A549 (cell line): ENCODE measurements around the gene NPTXR. TPM values are rescaled to one million over a fixed set of nuclear protein-coding genes. Genes with fewer than 3 reads are reported as not detected.

Experiments used
- ATAC-seq, 2 experiments: fragments of 200-7000 bp in 1 of 2; fragments of >200 bp in 1 of 2; cut with Nextera tagmentation in 1 of 2; cut with Tn5 transposase in 1 of 2; 3 replicates each; pipeline versions ENCODE4 v1.8.0 to v1.9.1; 2018 to 2020; ENCODE audit warnings: mild to moderate bottlenecking in 1 of 2, moderate library complexity in 1 of 2
- CTCF ChIA-PET: fragments of 300-600 bp; sonication (Branson Sonifier 250); formaldehyde crosslinking; extraction: SDS; loops from one replicate; lab custom pipeline; 2021; ENCODE audit warnings: antibody characterized with exemption, inconsistent platforms; lab: Yijun Ruan, JAX
- POLR2A ChIA-PET: fragments of 350-600 bp; formaldehyde crosslinking; extraction: SDS; loops from one replicate; lab custom pipeline; 2021; ENCODE audit warnings: antibody characterized with exemption, inconsistent platforms; lab: Yijun Ruan, JAX
- DNase-seq, 2 experiments: peaks; one replicate each; pipeline versions ENCODE4 v3.0.0 to v3.0.0-alpha.2; 2011 to 2016; ENCODE audit warnings: low read depth in 1 of 2, low spot score in 1 of 2
- FAIRE-seq: peaks from 2 replicates; lab custom pipeline; 2011; peaks lifted over from hg19 to GRCh38; lab: Jason Lieb, UNC
- H3K27ac ChIP-seq, 2 experiments: fragments of >200 bp; sonication (Bioruptor Twin); formaldehyde crosslinking; 3 replicates each; pipeline ENCODE4 v1.5.1; 2016 to 2017
- H3K4me1 ChIP-seq: fragments of >200 bp; sonication (Bioruptor Twin); formaldehyde crosslinking; 3 replicates; pipeline ENCODE4 v1.6.1; 2016
- H3K4me2 ChIP-seq: fragments of >200 bp; sonication (Bioruptor Twin); formaldehyde crosslinking; 3 replicates; pipeline ENCODE4 v1.6.1; 2016
- H3K4me3 ChIP-seq: fragments of >200 bp; sonication (Bioruptor Twin); formaldehyde crosslinking; 3 replicates; pipeline ENCODE4 v1.5.1; 2016
- H3K9me3 ChIP-seq: fragments of >200 bp; sonication (Bioruptor Twin); formaldehyde crosslinking; 3 replicates; pipeline ENCODE4 v1.6.1; 2016
- BHLHE40 ChIP-seq: IDR thresholded peaks from 2 replicates; pipeline ENCODE4 v1.6.1; 2012; ENCODE audit warnings: low read depth, low read length, inconsistent platforms
- CBX2 ChIP-seq: fragments of 200-600 bp; sonication (generic); IDR thresholded peaks from 2 replicates; pipeline ENCODE4 v1.6.1; 2016; ENCODE audit warnings: low read depth, mild to moderate bottlenecking, borderline replicate concordance
- CEBPB ChIP-seq, 2 experiments: fragments of >200 bp in 1 of 2; sonication (Bioruptor Twin) in 1 of 2; formaldehyde crosslinking in 1 of 2; IDR thresholded peaks; 2 replicates each; pipeline ENCODE4 v1.6.1; 2012 to 2016
- CHD2 ChIP-seq: fragments of 150-350 bp; IDR thresholded peaks from 2 replicates; pipeline ENCODE4 v1.6.1; 2014; ENCODE audit warnings: low read length; ENCODE audit not compliant: partially characterized antibody
- CHD4 ChIP-seq: fragments of 200-600 bp; sonication (generic); IDR thresholded peaks from 2 replicates; pipeline ENCODE4 v1.6.1; 2016; ENCODE audit warnings: antibody characterized with exemption, mild to moderate bottlenecking, borderline replicate concordance
- EHF ChIP-seq: fragments of 250-450 bp; sonication (Bioruptor Pico); IDR thresholded peaks from 2 replicates; pipeline ENCODE4 v1.5.0; 2020; ENCODE audit warnings: mild to moderate bottlenecking
- EHMT2 ChIP-seq: fragments of 200-600 bp; sonication (generic); IDR thresholded peaks from 2 replicates; pipeline ENCODE4 v1.6.1; 2016; ENCODE audit warnings: antibody characterized with exemption, low read depth, mild to moderate bottlenecking, moderate library complexity
- HOXA7 ChIP-seq: fragments of 250-450 bp; sonication (Bioruptor Pico); IDR thresholded peaks from 2 replicates; pipeline ENCODE4 v1.5.0; 2020; ENCODE audit warnings: mild to moderate bottlenecking, moderate library complexity
- HOXB13 ChIP-seq: fragments of 250-450 bp; sonication (Bioruptor Pico); IDR thresholded peaks from 2 replicates; pipeline ENCODE4 v1.5.0; 2020; ENCODE audit warnings: low read depth, mild to moderate bottlenecking, moderate library complexity
- MAZ ChIP-seq: fragments of 150-350 bp; IDR thresholded peaks from 2 replicates; pipeline ENCODE4 v1.6.1; 2014; ENCODE audit warnings: antibody characterized with exemption, low read depth, low read length, borderline replicate concordance
- RAD21 ChIP-seq, 2 experiments: fragments of >200 bp in 1 of 2; sonication (Bioruptor Twin) in 1 of 2; formaldehyde crosslinking in 1 of 2; IDR thresholded peaks in 1 of 2; conservative IDR thresholded peaks in 1 of 2; 2 replicates in 1 of 2; 3 replicates in 1 of 2; pipeline ENCODE4 v1.6.1; 2012 to 2018; ENCODE audit warnings: inconsistent platforms in 1 of 2
- RCOR1 ChIP-seq: fragments of 150-350 bp; IDR thresholded peaks from 2 replicates; pipeline ENCODE4 v1.6.1; 2014; ENCODE audit warnings: antibody characterized with exemption, low read length, low read depth
- RFX5 ChIP-seq: fragments of 450-650 bp; IDR thresholded peaks from 2 replicates; pipeline ENCODE4 v1.7.1; 2014; ENCODE audit warnings: antibody characterized with exemption, mild to moderate bottlenecking, moderate library complexity
- SREBF2 ChIP-seq: fragments of 450-650 bp; IDR thresholded peaks from 2 replicates; pipeline ENCODE4 v1.6.1; 2014; ENCODE audit warnings: mild to moderate bottlenecking, moderate library complexity
- ZC3H11A ChIP-seq: fragments of 450-650 bp; IDR thresholded peaks from 2 replicates; pipeline ENCODE4 v1.6.1; 2014; ENCODE audit warnings: antibody characterized with exemption, mild to moderate bottlenecking
- ZSCAN20 ChIP-seq: fragments of 250-450 bp; sonication (Bioruptor Pico); IDR thresholded peaks from 2 replicates; pipeline ENCODE4 v1.8.0; 2022; ENCODE audit warnings: mild to moderate bottlenecking, moderate library complexity
- WGBS: methylation state at CpG from one replicate; pipeline ENCODE4 v1.1.6; 2017; ENCODE audit errors: missing lambda C conversion rate; 5-methylcytosine and 5-hydroxymethylcytosine counted together
- polyA plus RNA-seq, 4 experiments: library from polyadenylated mRNA; depleted of rRNA in 3 of 4; stranded (reverse); fragments of >200 nt; fragmentation: RNase III in 1 of 4; extraction: RNeasy Plus Mini Kit Qiagen cat#74134 plus additional on column Dnase treatment in 1 of 4; gene quantifications; 2 replicates in 3 of 4; 3 replicates in 1 of 4; pipeline ENCODE4 v1.2.3, GENCODE V29; 2011 to 2017
- TF ChIP-seq, protein P1 (sequence below): fragments of 250-450 bp; sonication (Bioruptor Pico); IDR thresholded peaks from 2 replicates; pipeline ENCODE4 v1.5.0; 2020; ENCODE audit warnings: low read depth, mild to moderate bottlenecking, moderate library complexity
- TF ChIP-seq, protein P2 (sequence below): IDR thresholded peaks from 2 replicates; pipeline ENCODE4 v1.6.1; 2012
- TF ChIP-seq, protein P3 (sequence below): fragments of 200-600 bp; sonication (generic); IDR thresholded peaks from 2 replicates; pipeline ENCODE4 v1.6.1; 2016; ENCODE audit warnings: antibody characterized with exemption, mild to moderate bottlenecking, moderate library complexity
- TF ChIP-seq, protein P4 (sequence below): fragments of 450-650 bp; IDR thresholded peaks from 2 replicates; pipeline ENCODE4 v1.6.1; 2014; ENCODE audit warnings: antibody characterized with exemption
- TF ChIP-seq, protein P5 (sequence below): fragments of 250-450 bp; sonication (Bioruptor Pico); IDR thresholded peaks from 2 replicates; pipeline ENCODE4 v1.5.0; 2021; ENCODE audit warnings: mild to moderate bottlenecking, moderate library complexity, borderline replicate concordance
- TF ChIP-seq, protein P6 (sequence below): fragments of >200 bp; sonication (Bioruptor Twin); formaldehyde crosslinking; IDR thresholded peaks from 2 replicates; pipeline ENCODE4 v1.6.1; 2016
- TF ChIP-seq, protein P7 (sequence below): fragments of 150-350 bp; IDR thresholded peaks from 2 replicates; pipeline ENCODE4 v1.6.1; 2014; ENCODE audit warnings: low read depth, mild to moderate bottlenecking, low read length

NPTXR gene
- polyA plus RNA-seq, 2 of the 4 experiments (the other 2 are of a cell fraction), result 3.3 to 15.3 TPM

DNA sequence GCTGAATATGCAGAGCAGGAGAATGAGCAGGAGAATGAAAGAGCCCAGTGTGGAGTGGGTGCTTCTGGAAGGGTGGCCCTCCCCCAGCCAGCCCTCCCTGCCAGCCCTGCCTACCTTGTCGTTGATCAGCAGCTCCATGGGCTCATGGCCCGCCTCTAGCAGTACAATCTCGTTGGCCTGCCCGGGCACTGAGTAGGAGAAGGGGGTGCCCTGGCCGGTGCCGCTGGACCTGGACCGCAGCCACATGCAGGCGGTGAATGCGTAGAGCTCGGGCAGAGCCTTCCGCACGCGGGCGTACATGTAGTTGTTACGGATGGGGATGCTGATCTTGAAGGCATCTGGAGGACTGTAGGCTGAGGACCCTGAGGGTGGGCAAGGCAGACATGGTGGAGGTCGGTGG is 17.4 kb downstream of the NPTXR start:
- 91% methylated on average over 6 of the region's 16 CpGs for WGBS
- no peak overlapping the region for H3K4me3 ChIP-seq
- DNase-seq, result no peak
- ATAC-seq, result no peak
- H3K4me2 ChIP-seq, result no peak overlapping the region
- no peaks in the 10 kb centered on the region for H3K9me3 ChIP-seq
- peaks cover 29% of the 10 kb centered on the region for H3K4me1 ChIP-seq
- ChIA-PET POLR2A (no interaction called here), CTCF (interaction anchor here (1.2 to 5.7 kb wide), 3 partner anchors 22 to 58 kb away, joined by 3 to 47 read pairs (median 4); no protein-coding TSS in a partner anchor)
- no peak for TF ChIP-seq EHMT2
- TF ChIP-seq, protein P1, sequence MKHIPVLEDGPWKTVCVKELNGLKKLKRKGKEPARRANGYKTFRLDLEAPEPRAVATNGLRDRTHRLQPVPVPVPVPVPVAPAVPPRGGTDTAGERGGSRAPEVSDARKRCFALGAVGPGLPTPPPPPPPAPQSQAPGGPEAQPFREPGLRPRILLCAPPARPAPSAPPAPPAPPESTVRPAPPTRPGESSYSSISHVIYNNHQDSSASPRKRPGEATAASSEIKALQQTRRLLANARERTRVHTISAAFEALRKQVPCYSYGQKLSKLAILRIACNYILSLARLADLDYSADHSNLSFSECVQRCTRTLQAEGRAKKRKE (CRISPR knock-in tag), result no peak
- no peak for TF ChIP-seq CEBPB (IDR thresholded peaks at IDR 0.05)
- TF ChIP-seq, protein P2, sequence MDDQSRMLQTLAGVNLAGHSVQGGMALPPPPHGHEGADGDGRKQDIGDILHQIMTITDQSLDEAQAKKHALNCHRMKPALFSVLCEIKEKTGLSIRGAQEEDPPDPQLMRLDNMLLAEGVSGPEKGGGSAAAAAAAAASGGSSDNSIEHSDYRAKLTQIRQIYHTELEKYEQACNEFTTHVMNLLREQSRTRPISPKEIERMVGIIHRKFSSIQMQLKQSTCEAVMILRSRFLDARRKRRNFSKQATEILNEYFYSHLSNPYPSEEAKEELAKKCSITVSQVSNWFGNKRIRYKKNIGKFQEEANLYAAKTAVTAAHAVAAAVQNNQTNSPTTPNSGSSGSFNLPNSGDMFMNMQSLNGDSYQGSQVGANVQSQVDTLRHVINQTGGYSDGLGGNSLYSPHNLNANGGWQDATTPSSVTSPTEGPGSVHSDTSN, result no peak
- no peak for TF ChIP-seq ZSCAN20 (CRISPR knock-in tag)
- no peak for FAIRE-seq
- H3K27ac ChIP-seq, result no peak overlapping the region

DNA sequence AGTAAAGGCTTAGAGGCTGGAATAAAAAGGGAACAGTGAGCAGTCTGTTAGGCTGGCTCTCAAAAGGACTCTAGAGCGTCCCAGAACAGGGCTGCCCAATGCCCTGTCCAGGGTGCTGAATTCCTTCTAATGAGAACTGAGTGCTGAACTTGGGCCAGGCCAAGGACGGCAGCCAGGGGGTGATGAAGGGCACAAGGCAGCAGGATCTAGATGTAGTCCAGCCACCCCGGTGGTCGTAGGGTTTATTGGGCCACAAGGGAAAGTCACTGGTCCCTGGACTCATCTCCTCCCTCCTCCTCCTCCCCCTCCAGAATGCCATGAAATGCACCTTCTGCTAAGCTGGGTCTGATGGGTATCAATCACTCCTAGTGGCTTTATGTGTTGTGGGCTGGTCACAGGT is 19.2 kb downstream of the NPTXR start:
- ATAC-seq, result peak; percentile 87
- Histone ChIP-seq H3K4me1 (peaks cover 11% of the 10 kb centered on the region), H3K4me3 (no peak overlapping the region), H3K27ac (no peak overlapping the region), H3K9me3 (no peaks in the 10 kb centered on the region), H3K4me2 (no peak overlapping the region)
- TF ChIP-seq EHMT2, result peak; percentile 91
- TF ChIP-seq, protein P3, sequence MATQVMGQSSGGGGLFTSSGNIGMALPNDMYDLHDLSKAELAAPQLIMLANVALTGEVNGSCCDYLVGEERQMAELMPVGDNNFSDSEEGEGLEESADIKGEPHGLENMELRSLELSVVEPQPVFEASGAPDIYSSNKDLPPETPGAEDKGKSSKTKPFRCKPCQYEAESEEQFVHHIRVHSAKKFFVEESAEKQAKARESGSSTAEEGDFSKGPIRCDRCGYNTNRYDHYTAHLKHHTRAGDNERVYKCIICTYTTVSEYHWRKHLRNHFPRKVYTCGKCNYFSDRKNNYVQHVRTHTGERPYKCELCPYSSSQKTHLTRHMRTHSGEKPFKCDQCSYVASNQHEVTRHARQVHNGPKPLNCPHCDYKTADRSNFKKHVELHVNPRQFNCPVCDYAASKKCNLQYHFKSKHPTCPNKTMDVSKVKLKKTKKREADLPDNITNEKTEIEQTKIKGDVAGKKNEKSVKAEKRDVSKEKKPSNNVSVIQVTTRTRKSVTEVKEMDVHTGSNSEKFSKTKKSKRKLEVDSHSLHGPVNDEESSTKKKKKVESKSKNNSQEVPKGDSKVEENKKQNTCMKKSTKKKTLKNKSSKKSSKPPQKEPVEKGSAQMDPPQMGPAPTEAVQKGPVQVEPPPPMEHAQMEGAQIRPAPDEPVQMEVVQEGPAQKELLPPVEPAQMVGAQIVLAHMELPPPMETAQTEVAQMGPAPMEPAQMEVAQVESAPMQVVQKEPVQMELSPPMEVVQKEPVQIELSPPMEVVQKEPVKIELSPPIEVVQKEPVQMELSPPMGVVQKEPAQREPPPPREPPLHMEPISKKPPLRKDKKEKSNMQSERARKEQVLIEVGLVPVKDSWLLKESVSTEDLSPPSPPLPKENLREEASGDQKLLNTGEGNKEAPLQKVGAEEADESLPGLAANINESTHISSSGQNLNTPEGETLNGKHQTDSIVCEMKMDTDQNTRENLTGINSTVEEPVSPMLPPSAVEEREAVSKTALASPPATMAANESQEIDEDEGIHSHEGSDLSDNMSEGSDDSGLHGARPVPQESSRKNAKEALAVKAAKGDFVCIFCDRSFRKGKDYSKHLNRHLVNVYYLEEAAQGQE, result peak; percentile 95
- TF ChIP-seq CBX2, result no peak
- WGBS, result 29% methylated on average over 4 of the region's 4 CpGs
- ChIA-PET CTCF (interaction anchor here (1.2 to 5.7 kb wide), 2 partner anchors 45 to 56 kb away, joined by 4 to 47 read pairs; no protein-coding TSS in a partner anchor), POLR2A (no interaction called here)
- FAIRE-seq, result no peak
- DNase-seq, result peak; percentile 31 to 49

DNA sequence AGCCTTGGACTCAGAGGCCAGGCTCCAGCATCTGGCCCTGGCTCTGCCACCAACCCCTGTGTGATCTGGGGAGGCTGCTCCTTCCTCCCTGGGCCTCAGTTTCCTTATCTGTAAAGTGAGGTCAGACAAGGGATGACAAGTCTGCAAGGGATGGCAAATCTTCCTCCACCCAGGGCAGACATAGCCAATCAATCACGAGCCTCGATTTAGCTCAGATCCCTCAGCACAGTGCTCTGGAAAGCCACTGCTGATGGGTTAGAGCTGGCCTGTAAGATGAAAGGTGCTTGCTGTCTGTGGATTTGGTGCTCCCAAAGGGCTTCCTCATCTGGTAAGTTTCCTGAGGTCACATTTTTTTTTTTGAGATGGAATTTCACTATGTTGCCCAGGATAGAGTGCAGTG is 20.2 kb downstream of the NPTXR start:
- WGBS, result 50% methylated on average over 2 of the region's 2 CpGs
- H3K4me1 ChIP-seq, result peaks cover 1% of the 10 kb centered on the region
- ChIA-PET POLR2A (no interaction called here), CTCF (interaction anchor here (0.6 to 1.6 kb wide), 6 partner anchors 10 to 56 kb away, joined by 3 to 5 read pairs (median 3); no protein-coding TSS in a partner anchor)
- FAIRE-seq (no peak), DNase-seq (no peak), ATAC-seq (no peak)
- H3K4me3 ChIP-seq, result no peak overlapping the region
- no peak overlapping the region for H3K4me2 ChIP-seq
- no peak overlapping the region for H3K27ac ChIP-seq
- H3K9me3 ChIP-seq, result no peaks in the 10 kb centered on the region
- TF ChIP-seq, protein P4, sequence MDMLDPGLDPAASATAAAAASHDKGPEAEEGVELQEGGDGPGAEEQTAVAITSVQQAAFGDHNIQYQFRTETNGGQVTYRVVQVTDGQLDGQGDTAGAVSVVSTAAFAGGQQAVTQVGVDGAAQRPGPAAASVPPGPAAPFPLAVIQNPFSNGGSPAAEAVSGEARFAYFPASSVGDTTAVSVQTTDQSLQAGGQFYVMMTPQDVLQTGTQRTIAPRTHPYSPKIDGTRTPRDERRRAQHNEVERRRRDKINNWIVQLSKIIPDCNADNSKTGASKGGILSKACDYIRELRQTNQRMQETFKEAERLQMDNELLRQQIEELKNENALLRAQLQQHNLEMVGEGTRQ, result no peak
- TF ChIP-seq EHF (CRISPR knock-in tag) (no peak), MAZ (no peak), CHD2 (no peak), RAD21 (conservative IDR thresholded peaks at IDR 0.05 in 1 of 2, IDR thresholded peaks at IDR 0.05 in 1 of 2) (no peak), ZSCAN20 (CRISPR knock-in tag) (no peak), CHD4 (no peak), BHLHE40 (no peak), ZC3H11A (no peak), RCOR1 (no peak), HOXA7 (CRISPR knock-in tag) (no peak), SREBF2 (no peak), HOXB13 (CRISPR knock-in tag) (no peak), RFX5 (no peak), EHMT2 (no peak)
- TF ChIP-seq, protein P5, sequence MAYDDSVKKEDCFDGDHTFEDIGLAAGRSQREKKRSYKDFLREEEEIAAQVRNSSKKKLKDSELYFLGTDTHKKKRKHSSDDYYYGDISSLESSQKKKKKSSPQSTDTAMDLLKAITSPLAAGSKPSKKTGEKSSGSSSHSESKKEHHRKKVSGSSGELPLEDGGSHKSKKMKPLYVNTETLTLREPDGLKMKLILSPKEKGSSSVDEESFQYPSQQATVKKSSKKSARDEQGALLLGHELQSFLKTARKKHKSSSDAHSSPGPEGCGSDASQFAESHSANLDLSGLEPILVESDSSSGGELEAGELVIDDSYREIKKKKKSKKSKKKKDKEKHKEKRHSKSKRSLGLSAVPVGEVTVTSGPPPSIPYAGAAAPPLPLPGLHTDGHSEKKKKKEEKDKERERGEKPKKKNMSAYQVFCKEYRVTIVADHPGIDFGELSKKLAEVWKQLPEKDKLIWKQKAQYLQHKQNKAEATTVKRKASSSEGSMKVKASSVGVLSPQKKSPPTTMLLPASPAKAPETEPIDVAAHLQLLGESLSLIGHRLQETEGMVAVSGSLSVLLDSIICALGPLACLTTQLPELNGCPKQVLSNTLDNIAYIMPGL (CRISPR knock-in tag), result no peak
- TF ChIP-seq, protein P6, sequence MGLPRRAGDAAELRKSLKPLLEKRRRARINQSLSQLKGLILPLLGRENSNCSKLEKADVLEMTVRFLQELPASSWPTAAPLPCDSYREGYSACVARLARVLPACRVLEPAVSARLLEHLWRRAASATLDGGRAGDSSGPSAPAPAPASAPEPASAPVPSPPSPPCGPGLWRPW, result no peak
- TF ChIP-seq, protein P7, sequence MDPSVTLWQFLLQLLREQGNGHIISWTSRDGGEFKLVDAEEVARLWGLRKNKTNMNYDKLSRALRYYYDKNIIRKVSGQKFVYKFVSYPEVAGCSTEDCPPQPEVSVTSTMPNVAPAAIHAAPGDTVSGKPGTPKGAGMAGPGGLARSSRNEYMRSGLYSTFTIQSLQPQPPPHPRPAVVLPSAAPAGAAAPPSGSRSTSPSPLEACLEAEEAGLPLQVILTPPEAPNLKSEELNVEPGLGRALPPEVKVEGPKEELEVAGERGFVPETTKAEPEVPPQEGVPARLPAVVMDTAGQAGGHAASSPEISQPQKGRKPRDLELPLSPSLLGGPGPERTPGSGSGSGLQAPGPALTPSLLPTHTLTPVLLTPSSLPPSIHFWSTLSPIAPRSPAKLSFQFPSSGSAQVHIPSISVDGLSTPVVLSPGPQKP, result no peak
